HepG2 (cell line): ENCODE data around the gene XPNPEP3. TPM values are rescaled to one million over a fixed set of nuclear protein-coding genes. Genes with fewer than 3 reads are reported as not detected.

Source experiments
- ATAC-seq: fragments of 200-7000 bp; cut with Tn5 transposase; 3 replicates; pipeline ENCODE4 v1.9.1; 2020; ENCODE audit warnings: mild to moderate bottlenecking, moderate library complexity
- BruUV-seq: library from RNA; stranded (reverse); fragments of 400-500 nt; replicated peaks from 2 replicates; lab custom pipeline; 2021; lab: Mats Ljungman, UMichigan
- CTCF ChIA-PET: fragments of 300-600 bp; formaldehyde crosslinking; extraction: SDS; loops from one replicate; lab custom pipeline; 2021; ENCODE audit warnings: low total read pairs, inconsistent platforms, low intra/inter-chr PET ratio; lab: Yijun Ruan, JAX
- POLR2A ChIA-PET: fragments of 350-600 bp; sonication (Branson Sonifier 250); formaldehyde crosslinking; loops from one replicate; lab custom pipeline; 2020; ENCODE audit warnings: antibody characterized with exemption, inconsistent platforms; lab: Yijun Ruan, JAX
- DNase-seq: peaks from one replicate; pipeline ENCODE4 v3.0.0-alpha.2; 2015; ENCODE audit warnings: low spot score
- FAIRE-seq: peaks from 3 replicates; lab custom pipeline; 2011; peaks lifted over from hg19 to GRCh38; lab: Jason Lieb, UNC
- H2AFZ ChIP-seq: one replicate; pipeline ENCODE4 v1.6.1; 2011; ENCODE audit warnings: low read length, inconsistent platforms
- H3K27ac ChIP-seq: fragments of 300-600 bp; 3 replicates; pipeline ENCODE4 v1.8.0; 2011; ENCODE audit warnings: mixed run types, mild to moderate bottlenecking, mixed read lengths, low read length, inconsistent platforms; ENCODE audit not compliant: insufficient read depth; ENCODE audit errors: extremely low read length
- H3K27me3 ChIP-seq, 2 experiments: fragments of 200-600 bp in 1 of 2; 2 replicates in 1 of 2; 3 replicates in 1 of 2; pipeline versions ENCODE4 v1.6.0 to v1.8.0; 2011; ENCODE audit warnings: low read length in 2 of 2, mild to moderate bottlenecking in 2 of 2, moderate library complexity in 2 of 2, inconsistent platforms in 1 of 2; ENCODE audit not compliant: insufficient read depth in 2 of 2, control insufficient read depth in 1 of 2
- H3K36me3 ChIP-seq, 2 experiments: fragments of 200-600 bp in 1 of 2; replicated peaks in 1 of 2; 2 replicates in 1 of 2; 3 replicates in 1 of 2; pipeline versions ENCODE4 v1.5.1 to v1.8.0; 2011; ENCODE audit warnings: low read length in 2 of 2, inconsistent platforms in 1 of 2; ENCODE audit not compliant: insufficient read depth in 2 of 2, control insufficient read depth in 1 of 2
- H3K4me1 ChIP-seq: 2 replicates; pipeline ENCODE4 v1.5.1; 2012; ENCODE audit warnings: low read length, inconsistent platforms; ENCODE audit not compliant: insufficient read depth
- H3K4me2 ChIP-seq: 2 replicates; pipeline ENCODE4 v1.6.0; 2011; ENCODE audit warnings: low read depth, low read length, inconsistent platforms
- H3K4me3 ChIP-seq, 3 experiments: fragments of 200-600 bp in 1 of 3; sonication (generic), shearing (Covaris generic) in 1 of 3; replicated peaks in 1 of 3; 2 replicates each; pipeline ENCODE4 v1.5.1; 2011 to 2016; ENCODE audit warnings: low read length in 3 of 3, inconsistent platforms in 2 of 3, low read depth in 2 of 3, mild to moderate bottlenecking in 2 of 3, control low read depth in 1 of 3, mixed read lengths in 1 of 3; ENCODE audit not compliant: insufficient read depth in 1 of 3
- H3K79me2 ChIP-seq: one replicate; pipeline ENCODE4 v1.6.1; 2011; ENCODE audit warnings: low read length, inconsistent platforms; ENCODE audit not compliant: insufficient read depth
- H3K9ac ChIP-seq: 2 replicates; pipeline ENCODE4 v1.6.0; 2011; ENCODE audit warnings: mild to moderate bottlenecking, low read depth, low read length, inconsistent platforms; ENCODE audit not compliant: insufficient read depth
- H3K9me3 ChIP-seq: 2 replicates; pipeline ENCODE4 v1.5.1; 2012; ENCODE audit warnings: mild to moderate bottlenecking, low read length
- H4K20me1 ChIP-seq: 2 replicates; pipeline ENCODE4 v1.6.0; 2011; ENCODE audit warnings: inconsistent platforms, mild to moderate bottlenecking, low read length, moderate library complexity; ENCODE audit not compliant: insufficient read depth
- AGO2 ChIP-seq: fragments of 200-400 bp; formaldehyde crosslinking; optimal IDR thresholded peaks from 2 replicates; pipeline ENCODE3; 2017; ENCODE audit warnings: mild to moderate bottlenecking, low read depth, low read length, moderate library complexity
- CCDC6 ChIP-seq: sonication (generic); formaldehyde crosslinking; IDR thresholded peaks from 2 replicates; pipeline ENCODE4 v1.8.1; 2022; ENCODE audit warnings: mild to moderate bottlenecking, missing genetic modification reagents, moderate library complexity
- SALL1 ChIP-seq: sonication (generic); formaldehyde crosslinking; IDR thresholded peaks from 2 replicates; pipeline ENCODE4 v1.8.0; 2022; ENCODE audit warnings: mild to moderate bottlenecking, missing genetic modification reagents
- YY1 ChIP-seq: IDR thresholded peaks from 2 replicates; pipeline ENCODE4 v1.6.1; 2011; ENCODE audit warnings: low read length, low read depth, moderate library complexity, mild to moderate bottlenecking; ENCODE audit not compliant: insufficient read depth, insufficient replicate concordance
- ZNF160 ChIP-seq: sonication (generic); formaldehyde crosslinking; IDR thresholded peaks from 2 replicates; pipeline ENCODE4 v1.8.0; 2022; ENCODE audit warnings: mild to moderate bottlenecking, inconsistent platforms, missing genetic modification reagents
- ZNF235 ChIP-seq: sonication (generic); formaldehyde crosslinking; IDR thresholded peaks from 2 replicates; pipeline ENCODE4 v1.8.1; 2023; ENCODE audit warnings: mild to moderate bottlenecking, missing genetic modification reagents, borderline replicate concordance
- ZNF552 ChIP-seq: sonication (generic); formaldehyde crosslinking; IDR thresholded peaks from 2 replicates; pipeline ENCODE4 v1.9.0; 2022; ENCODE audit warnings: missing genetic modification reagents, mild to moderate bottlenecking, borderline replicate concordance
- ZNF569 ChIP-seq: sonication (generic); formaldehyde crosslinking; IDR thresholded peaks from 2 replicates; pipeline ENCODE4 v1.5.0; 2020; ENCODE audit warnings: mild to moderate bottlenecking, missing genetic modification reagents, moderate library complexity, borderline replicate concordance
- WGBS: methylation state at CpG from one replicate; pipeline ENCODE4 v1.1.6; 2017; ENCODE audit warnings: low lambda C conversion rate; 5-methylcytosine and 5-hydroxymethylcytosine counted together
- in situ Hi-C: cut with HindIII; loops from 2 replicates; pipeline ENCODE4 v1.10.0; 2017; ENCODE audit warnings: low pct_unique_long_range_greater_than_20kb; ENCODE audit not compliant: extremely low pct_ligation_motif_present
- intact Hi-C: fragments of 100-400 bp; cut with micrococcal nuclease; formaldehyde crosslinking; loops from one replicate; pipeline ENCODE4 v1.10.0; 2022; ENCODE audit not compliant: unreplicated experiment
- polyA plus RNA-seq, 8 experiments: library from polyadenylated mRNA; depleted of rRNA in 3 of 8; stranded (reverse) in 7 of 8; unstranded in 1 of 8; fragments of >200 nt; fragmentation: Illumina TruSeq in 4 of 8; extraction: Trizol in 4 of 8; gene quantifications; 2 replicates each; pipeline versions ENCODE4 v1.2.1 to v1.2.3, GENCODE V29; 2011 to 2016; ENCODE audit warnings: low read depth in 4 of 8, missing spikeins in 1 of 8, mixed read lengths in 1 of 8; ENCODE audit not compliant: insufficient read depth in 1 of 8
- total RNA-seq, 5 experiments: library from RNA; depleted of rRNA; stranded (reverse); fragments of >200 nt; fragmentation: Illumina TruSeq; extraction: Trizol; gene quantifications; 2 replicates each; pipeline ENCODE4 v1.2.3, GENCODE V29; 2016; ENCODE audit warnings: low read depth in 1 of 5
- TF ChIP-seq, protein P1 (sequence below), 2 experiments: sonication (generic) in 1 of 2; formaldehyde crosslinking in 1 of 2; IDR thresholded peaks; 2 replicates each; pipeline versions ENCODE4 v1.4.0 to v1.6.1; 2018 to 2020; ENCODE audit warnings: missing genetic modification reagents in 2 of 2, borderline replicate concordance in 1 of 2, low read depth in 1 of 2, mild to moderate bottlenecking in 1 of 2, missing biosample characterization in 1 of 2
- TF ChIP-seq, protein P2 (sequence below): IDR thresholded peaks from 2 replicates; pipeline ENCODE4 v1.6.1; 2012; ENCODE audit warnings: inconsistent platforms
- TF ChIP-seq, protein P3 (sequence below): sonication (generic); formaldehyde crosslinking; IDR thresholded peaks from 2 replicates; pipeline ENCODE4 v1.5.0; 2020; ENCODE audit warnings: mild to moderate bottlenecking, missing genetic modification reagents
- TF ChIP-seq, protein P4 (sequence below): sonication (generic); formaldehyde crosslinking; IDR thresholded peaks from 2 replicates; pipeline ENCODE4 v1.8.0; 2022; ENCODE audit warnings: missing genetic modification reagents, low read depth, mild to moderate bottlenecking, borderline replicate concordance
- TF ChIP-seq, protein P5 (sequence below): sonication (generic); formaldehyde crosslinking; IDR thresholded peaks from 2 replicates; pipeline ENCODE4 v1.4.0; 2020; ENCODE audit warnings: missing genetic modification reagents, low read depth, mild to moderate bottlenecking, borderline replicate concordance

Gene XPNPEP3
- total and polyA plus RNA-seq, 2 of the 13 experiments (the other 11 are each of a cell fraction or from before 2014, with no cell fraction given), result 10.3 to 14.0 TPM

DNA sequence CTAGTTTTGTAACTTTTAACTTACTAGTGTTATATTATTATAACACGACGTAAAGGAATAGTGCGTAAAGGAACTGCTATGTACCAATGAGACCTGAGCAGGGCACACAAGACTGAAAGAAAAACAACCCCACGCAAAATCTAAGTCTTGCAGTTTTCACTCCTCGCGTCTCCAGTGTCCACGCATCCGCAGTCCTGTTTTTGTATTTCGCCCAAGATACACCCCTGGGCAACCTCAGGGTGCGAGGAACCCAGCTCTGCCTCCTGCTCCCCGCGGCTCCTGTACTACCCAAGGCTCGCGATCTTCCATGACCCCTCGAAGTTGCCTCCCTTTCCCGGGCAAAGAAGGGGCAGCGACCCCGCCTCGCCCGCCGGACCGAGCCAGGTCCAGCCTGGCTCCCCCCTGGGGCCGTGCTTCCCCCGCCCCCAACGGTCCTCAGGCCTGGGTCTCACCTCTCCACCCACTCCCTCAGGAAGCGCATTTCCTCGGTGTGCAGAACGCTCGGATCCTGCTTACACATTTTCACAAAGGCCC is 902 bp upstream of the XPNPEP3 start:
- peaks cover 46% of the 10 kb centered on the region for H3K4me1 ChIP-seq
- intact Hi-C loops, result no loop called here
- FAIRE-seq, result no peak
- H3K79me2 ChIP-seq, result peaks cover 85% of the 10 kb centered on the region
- H3K9me3 ChIP-seq, result no peaks in the 10 kb centered on the region
- no peak overlapping the region for H2AFZ ChIP-seq
- no peak for DNase-seq
- ChIA-PET POLR2A (interaction anchor here (0.8 to 2.0 kb wide), 11 partner anchors 11 to 592 kb away, joined by 3 to 18 read pairs (median 5); partner anchors contain the start of genes EP300, RBX1 and SLC25A17), CTCF (no interaction called here)
- H3K4me2 ChIP-seq, result peak overlapping the region; percentile 92
- in situ Hi-C loops, result no loop called here
- peak overlapping the region; percentile 98 for H3K9ac ChIP-seq
- H3K36me3 ChIP-seq, result peaks cover 0 to 7% of the 10 kb centered on the region in 2 experiments; a peak in 1 of 5 replicates
- WGBS, result under 1% methylated on average over 23 of the region's 29 CpGs
- peak overlapping the region; percentile 96 for H3K27ac ChIP-seq
- BruUV-seq, result TSS peak; percentile 50
- peak overlapping the region; percentile 85 to 96 (median 90) for H3K4me3 ChIP-seq
- H3K27me3 ChIP-seq, result no peaks in the 10 kb centered on the region; a peak in 1 of 5 replicates
- peaks cover 10% of the 10 kb centered on the region for H4K20me1 ChIP-seq
- ATAC-seq, result peak; percentile 62
- TF ChIP-seq ZNF569 (no peak), SALL1 (CRISPR knock-in tag) (peak; percentile 28; the same call in 1 of the 2 replicates), YY1 (peak; percentile 24), ZNF552 (no peak), ZNF235 (0 out of 2 replicates have a peak, but pooled peaks have one; percentile 2), AGO2 (peak; percentile 47), CCDC6 (CRISPR knock-in tag) (no peak), ZNF160 (CRISPR knock-in tag) (0 out of 2 replicates have a peak, but pooled peaks have one; percentile 1)
- TF ChIP-seq, protein P1, sequence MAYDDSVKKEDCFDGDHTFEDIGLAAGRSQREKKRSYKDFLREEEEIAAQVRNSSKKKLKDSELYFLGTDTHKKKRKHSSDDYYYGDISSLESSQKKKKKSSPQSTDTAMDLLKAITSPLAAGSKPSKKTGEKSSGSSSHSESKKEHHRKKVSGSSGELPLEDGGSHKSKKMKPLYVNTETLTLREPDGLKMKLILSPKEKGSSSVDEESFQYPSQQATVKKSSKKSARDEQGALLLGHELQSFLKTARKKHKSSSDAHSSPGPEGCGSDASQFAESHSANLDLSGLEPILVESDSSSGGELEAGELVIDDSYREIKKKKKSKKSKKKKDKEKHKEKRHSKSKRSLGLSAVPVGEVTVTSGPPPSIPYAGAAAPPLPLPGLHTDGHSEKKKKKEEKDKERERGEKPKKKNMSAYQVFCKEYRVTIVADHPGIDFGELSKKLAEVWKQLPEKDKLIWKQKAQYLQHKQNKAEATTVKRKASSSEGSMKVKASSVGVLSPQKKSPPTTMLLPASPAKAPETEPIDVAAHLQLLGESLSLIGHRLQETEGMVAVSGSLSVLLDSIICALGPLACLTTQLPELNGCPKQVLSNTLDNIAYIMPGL (CRISPR knock-in tag; IDR thresholded peaks at IDR 0.05; ENCODE audit: borderline replicate concordance in 1 of 2, low read depth in 1 of 2), result no peak
- TF ChIP-seq, protein P2, sequence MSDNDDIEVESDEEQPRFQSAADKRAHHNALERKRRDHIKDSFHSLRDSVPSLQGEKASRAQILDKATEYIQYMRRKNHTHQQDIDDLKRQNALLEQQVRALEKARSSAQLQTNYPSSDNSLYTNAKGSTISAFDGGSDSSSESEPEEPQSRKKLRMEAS, result peak; percentile 60; the same call in 1 of the 2 replicates
- TF ChIP-seq, protein P3, sequence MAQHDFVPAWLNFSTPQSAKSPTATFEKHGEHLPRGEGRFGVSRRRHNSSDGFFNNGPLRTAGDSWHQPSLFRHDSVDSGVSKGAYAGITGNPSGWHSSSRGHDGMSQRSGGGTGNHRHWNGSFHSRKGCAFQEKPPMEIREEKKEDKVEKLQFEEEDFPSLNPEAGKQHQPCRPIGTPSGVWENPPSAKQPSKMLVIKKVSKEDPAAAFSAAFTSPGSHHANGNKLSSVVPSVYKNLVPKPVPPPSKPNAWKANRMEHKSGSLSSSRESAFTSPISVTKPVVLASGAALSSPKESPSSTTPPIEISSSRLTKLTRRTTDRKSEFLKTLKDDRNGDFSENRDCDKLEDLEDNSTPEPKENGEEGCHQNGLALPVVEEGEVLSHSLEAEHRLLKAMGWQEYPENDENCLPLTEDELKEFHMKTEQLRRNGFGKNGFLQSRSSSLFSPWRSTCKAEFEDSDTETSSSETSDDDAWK (CRISPR knock-in tag), result no peak
- TF ChIP-seq, protein P4, sequence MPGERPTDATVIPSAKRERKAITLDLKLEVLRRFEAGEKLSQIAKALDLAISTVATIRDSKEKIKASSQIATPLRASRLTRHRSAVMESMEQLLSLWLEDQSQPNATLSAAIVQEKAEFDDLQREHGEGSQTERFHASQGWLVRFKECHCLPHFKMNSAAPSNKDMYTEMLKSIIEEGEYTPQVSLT (CRISPR knock-in tag), result no peak
- TF ChIP-seq, protein P5, sequence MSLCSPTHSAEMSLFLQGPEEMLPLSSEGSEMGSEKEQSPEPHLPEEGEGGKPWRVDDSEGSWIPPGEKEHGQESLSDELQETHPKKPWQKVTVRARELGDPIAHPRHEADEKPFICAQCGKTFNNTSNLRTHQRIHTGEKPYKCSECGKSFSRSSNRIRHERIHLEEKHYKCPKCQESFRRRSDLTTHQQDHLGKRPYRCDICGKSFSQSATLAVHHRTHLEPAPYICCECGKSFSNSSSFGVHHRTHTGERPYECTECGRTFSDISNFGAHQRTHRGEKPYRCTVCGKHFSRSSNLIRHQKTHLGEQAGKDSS (CRISPR knock-in tag), result peak; percentile 20; the same call in 1 of the 2 replicates
